Uterus (tissue), 2 donors: ENCODE measurements around the gene IPPK.

ENCODE experiments used
- POLR2A ChIP-seq, 2 donors: fragments of 450-650 bp; IDR thresholded peaks; one replicate each; pipeline ENCODE4 v1.6.1; 2016; ENCODE audit warnings: antibody characterized with exemption in 2 of 2, mild to moderate bottlenecking in 1 of 2, moderate library complexity in 1 of 2
- TF ChIP-seq, protein P1 (sequence below), 4 experiments: fragments of 200-600 bp in 2 of 4; fragments of 450-650 bp in 2 of 4; sonication (generic) in 2 of 4; IDR thresholded peaks; one replicate each; pipeline ENCODE4 v1.5.1; 2016 to 2019; ENCODE audit warnings: antibody characterized with exemption in 4 of 4, mild to moderate bottlenecking in 2 of 4, moderate library complexity in 1 of 4

DNA sequence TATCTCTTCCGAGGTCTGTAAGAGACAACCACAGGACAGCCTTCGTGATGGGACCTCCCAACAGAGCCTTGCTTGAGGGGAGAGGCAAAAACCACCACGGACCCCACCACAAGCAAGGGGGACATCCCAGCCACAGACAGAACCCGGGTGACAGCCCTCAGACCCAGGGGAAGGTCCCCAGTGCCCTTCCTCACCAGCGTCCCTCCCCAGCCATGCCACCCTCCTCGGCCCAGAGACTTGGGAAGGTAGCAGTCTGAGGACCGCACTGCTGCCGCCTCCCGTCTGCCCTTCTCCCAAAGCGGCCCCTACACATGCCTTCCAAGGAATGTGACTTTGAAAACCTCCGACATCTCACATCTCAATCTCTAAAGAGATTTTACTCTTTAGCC, 13.4 kb downstream of the IPPK start:
- TF ChIP-seq, protein P1, sequence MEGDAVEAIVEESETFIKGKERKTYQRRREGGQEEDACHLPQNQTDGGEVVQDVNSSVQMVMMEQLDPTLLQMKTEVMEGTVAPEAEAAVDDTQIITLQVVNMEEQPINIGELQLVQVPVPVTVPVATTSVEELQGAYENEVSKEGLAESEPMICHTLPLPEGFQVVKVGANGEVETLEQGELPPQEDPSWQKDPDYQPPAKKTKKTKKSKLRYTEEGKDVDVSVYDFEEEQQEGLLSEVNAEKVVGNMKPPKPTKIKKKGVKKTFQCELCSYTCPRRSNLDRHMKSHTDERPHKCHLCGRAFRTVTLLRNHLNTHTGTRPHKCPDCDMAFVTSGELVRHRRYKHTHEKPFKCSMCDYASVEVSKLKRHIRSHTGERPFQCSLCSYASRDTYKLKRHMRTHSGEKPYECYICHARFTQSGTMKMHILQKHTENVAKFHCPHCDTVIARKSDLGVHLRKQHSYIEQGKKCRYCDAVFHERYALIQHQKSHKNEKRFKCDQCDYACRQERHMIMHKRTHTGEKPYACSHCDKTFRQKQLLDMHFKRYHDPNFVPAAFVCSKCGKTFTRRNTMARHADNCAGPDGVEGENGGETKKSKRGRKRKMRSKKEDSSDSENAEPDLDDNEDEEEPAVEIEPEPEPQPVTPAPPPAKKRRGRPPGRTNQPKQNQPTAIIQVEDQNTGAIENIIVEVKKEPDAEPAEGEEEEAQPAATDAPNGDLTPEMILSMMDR (IDR thresholded peaks at IDR 0.05), result no peak
- TF ChIP-seq POLR2A (IDR thresholded peaks at IDR 0.05), result no peak
